Tongue (tissue), 2 donors: ENCODE data around the gene GPR155. TPM values are rescaled to one million over a fixed set of nuclear protein-coding genes. Genes with fewer than 3 reads are reported as not detected.
A peak's percentile ranks its signal among the peaks of the same experiment; 100 is the strongest.

Source experiments
- DNase-seq: peaks from one replicate; pipeline ENCODE4 v3.0.0-alpha.2; 2015
- total RNA-seq: library from RNA; depleted of rRNA; stranded (reverse); fragments of >200 nt; gene quantifications from one replicate; pipeline ENCODE4 v1.2.3, GENCODE V29; 2014

The GPR155 gene, protein sequence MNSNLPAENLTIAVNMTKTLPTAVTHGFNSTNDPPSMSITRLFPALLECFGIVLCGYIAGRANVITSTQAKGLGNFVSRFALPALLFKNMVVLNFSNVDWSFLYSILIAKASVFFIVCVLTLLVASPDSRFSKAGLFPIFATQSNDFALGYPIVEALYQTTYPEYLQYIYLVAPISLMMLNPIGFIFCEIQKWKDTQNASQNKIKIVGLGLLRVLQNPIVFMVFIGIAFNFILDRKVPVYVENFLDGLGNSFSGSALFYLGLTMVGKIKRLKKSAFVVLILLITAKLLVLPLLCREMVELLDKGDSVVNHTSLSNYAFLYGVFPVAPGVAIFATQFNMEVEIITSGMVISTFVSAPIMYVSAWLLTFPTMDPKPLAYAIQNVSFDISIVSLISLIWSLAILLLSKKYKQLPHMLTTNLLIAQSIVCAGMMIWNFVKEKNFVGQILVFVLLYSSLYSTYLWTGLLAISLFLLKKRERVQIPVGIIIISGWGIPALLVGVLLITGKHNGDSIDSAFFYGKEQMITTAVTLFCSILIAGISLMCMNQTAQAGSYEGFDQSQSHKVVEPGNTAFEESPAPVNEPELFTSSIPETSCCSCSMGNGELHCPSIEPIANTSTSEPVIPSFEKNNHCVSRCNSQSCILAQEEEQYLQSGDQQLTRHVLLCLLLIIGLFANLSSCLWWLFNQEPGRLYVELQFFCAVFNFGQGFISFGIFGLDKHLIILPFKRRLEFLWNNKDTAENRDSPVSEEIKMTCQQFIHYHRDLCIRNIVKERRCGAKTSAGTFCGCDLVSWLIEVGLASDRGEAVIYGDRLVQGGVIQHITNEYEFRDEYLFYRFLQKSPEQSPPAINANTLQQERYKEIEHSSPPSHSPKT
- 13.3 TPM for total RNA-seq

- peak; percentile 82 for DNase-seq
These were observed at the start of gene GPR155 for GRCh38 chr2:174486563-174487107. Gene GPR155, minus strand, starts transcription at chr2:174487029. Its CDS starts 5,073 bp downstream, at chr2:174481956.

GRCh38 chr2:174535757-174536703 is 49.2 kb upstream of the GPR155 start:
- DNase-seq = peak; percentile 41

DNA sequence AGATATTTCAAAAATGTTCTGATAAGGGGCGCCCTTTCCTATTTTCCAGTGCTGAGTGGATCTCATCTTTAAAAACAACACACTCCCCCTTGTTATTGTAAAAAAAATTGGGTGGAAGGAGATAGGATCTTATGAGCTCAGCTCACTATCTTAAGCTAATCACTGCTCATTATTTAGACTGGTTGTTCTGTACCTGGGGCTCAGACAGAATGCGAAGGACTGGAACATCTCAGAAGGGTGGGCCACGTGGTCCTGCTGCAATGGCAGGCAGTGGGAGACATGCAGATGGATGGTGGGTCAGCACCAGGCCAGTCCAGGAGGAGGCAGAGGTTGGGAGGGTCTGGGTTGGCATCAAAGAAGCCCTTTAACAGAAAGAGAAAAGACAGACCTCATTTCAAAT is 48.3 kb upstream of the GPR155 start:
- DNase-seq = no peak

GRCh38 chr2:174529916-174530315 is 43.1 kb upstream of the GPR155 start:
- DNase-seq = no peak

- no peak for DNase-seq
These were observed 41.1 kb upstream of the GPR155 start for GRCh38 chr2:174527959-174528358.

DNA sequence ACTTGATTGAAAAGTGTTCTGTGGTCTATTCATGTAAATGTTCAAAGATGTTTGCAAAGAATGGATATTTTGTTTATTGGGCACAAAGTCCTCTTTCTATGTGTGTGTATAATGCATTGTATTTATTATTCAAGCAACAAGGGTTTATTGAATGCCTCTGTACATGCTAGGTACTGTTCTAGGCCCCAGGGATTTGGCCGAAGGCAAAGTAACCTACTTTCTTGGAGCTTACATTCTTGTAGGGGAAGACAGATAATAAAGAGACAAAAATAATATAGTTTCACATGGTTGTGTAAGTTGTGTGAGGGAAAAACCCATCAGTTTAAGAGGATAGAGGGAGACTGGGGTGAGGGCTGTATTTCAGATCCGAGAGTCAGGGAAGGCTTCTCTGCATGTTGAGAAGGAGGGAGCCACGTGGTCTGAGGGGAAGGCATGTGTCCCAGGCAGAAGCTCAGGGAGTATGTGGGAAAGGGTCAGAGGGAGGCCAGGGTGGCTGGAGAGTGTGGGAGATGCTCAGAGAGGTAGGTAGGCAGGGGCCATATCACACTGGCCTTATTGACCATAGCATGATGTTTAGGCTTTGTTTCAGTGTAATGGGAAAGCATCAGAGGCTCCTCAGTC is 40.4 kb upstream of the GPR155 start:
- DNase-seq = no peak

GRCh38 chr2:174524527-174524926 is 37.7 kb upstream of the GPR155 start:
- DNase-seq = no peak

DNA sequence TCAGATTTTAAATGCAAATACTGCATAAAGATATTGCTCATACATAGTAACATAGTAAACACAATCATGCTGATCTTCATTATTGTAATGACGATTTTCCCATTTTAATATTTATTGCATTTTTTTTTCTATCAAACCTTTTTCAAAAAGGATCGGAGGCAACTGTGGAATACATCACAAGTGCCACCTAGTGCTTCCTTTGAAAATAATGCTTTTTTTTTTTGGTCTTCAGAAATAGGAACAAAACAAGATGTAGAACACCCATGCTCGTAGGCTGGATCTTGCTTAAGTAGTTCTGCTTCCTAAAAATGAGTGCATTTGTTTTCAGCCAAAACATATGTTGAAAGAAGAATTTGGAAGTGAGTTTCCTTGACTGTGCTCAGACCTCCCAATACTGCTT is 35.7 kb upstream of the GPR155 start:
- peak; percentile 14 for DNase-seq

- no peak for DNase-seq
These were observed 31.6 kb upstream of the GPR155 start for GRCh38 chr2:174518395-174518794.

DNA sequence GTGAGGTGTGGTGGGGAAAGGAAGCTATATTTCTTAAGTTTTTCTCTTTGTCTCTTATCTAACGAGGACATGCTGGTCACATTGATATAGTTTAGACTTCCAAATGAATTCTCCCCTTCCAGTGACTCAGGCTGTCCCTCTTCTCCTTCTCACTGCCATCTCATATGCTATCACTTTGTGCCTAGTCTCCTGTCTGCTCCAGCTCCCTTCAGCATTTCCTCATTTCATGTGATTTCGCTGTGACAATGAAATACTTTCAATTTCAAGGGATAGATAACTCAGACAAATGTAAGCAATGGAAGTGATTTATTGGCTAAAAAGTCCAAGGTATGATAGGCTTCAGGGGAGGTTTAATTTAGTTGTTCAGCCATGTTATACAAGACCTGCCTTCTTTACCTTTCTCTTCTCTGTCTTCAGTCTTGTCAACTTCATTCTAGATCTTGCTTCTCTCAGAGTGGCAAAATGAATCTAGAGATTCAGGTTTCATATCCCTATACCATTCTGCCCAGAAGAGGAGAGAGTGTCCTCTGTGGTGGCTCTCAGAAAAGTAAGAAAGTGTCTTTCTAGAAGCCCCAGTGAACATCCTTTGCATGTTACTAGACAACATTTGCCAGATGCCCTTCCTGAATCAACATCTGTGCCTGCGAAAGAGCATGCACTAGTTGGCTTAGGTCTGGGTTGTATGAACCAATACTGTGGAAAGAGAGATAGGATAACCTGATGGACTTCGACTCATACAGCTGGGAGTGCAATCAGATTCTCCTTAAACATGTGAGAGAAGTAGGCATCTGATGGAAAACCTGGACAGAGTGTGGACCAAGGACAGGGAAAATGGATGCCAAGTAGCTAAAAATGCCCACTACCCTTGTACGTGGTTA is 29.9 kb upstream of the GPR155 start:
- DNase-seq = no peak

DNA sequence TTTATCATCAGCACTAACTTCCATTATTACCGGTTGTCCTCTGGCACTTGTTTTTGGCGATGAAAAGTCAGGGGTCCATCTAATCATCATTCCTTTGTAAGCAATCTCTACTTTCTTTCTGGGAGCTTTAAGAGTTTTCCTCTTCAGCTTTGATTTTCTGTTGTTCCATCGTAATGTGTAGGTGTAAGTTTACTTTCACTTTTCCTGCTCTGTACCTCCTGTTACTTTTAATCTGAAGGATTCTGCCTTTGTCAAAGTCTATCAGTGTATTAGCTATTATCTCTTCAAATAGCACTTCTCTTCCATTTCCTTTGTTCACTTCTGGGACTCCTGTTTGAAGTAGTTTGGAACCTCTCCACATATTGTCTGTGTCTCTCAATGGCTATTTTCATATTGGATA is 25.5 kb upstream of the GPR155 start:
- DNase-seq = no peak

GRCh38 chr2:174511580-174512260 is 24.9 kb upstream of the GPR155 start:
- DNase-seq = no peak

GRCh38 chr2:174510583-174511189 is 23.9 kb upstream of the GPR155 start:
- DNase-seq = no peak

DNA sequence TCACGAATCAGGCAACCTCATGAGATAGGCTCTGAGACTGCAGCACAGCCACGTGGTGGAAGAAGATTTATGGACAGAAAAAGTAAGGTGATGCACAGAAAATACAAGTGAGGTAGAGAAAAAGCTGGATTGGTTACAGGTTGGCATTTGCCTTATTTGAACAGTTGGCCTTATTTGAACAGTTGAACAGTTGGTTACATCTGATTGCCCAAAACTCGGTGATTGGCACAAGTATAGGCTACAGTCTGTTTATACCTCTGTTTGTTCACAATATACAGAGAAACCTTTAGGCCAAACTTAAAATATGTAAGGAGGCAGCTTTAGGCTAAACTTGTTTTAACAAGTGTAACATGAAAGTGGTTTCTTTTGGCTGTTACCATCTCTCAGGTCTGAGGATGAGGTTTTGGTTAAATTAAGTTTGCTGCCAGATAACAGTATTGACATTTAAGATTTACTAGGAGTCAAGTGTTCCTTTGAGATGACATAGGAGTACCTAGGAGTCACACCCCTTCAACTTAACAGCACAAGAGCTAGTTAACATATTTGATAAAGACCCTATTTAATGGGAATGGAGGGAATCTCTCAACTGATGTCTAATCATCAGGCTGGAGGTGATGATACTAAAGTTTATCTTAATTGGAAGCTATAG is 16.5 kb upstream of the GPR155 start:
- no peak for DNase-seq

DNA sequence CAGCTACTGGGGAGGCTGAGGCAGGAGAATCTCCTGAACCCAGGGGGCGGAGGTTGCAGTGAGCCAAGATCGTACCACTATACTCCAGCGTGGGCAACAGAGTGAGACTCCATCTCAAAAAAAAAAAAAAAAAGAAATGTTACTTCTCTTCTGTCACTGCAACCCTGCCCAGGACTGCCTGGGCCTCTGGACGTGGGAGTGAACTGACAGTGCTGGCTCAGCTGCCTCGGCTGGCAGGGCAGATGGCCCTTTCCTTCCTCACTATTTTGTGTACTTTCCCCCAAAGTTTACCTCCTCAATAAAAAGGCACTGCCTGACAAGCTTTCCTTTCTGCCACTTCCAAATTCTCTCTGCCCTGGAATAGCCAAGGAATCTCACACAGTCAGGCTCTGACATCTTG is 12.5 kb upstream of the GPR155 start:
- DNase-seq = no peak

DNA sequence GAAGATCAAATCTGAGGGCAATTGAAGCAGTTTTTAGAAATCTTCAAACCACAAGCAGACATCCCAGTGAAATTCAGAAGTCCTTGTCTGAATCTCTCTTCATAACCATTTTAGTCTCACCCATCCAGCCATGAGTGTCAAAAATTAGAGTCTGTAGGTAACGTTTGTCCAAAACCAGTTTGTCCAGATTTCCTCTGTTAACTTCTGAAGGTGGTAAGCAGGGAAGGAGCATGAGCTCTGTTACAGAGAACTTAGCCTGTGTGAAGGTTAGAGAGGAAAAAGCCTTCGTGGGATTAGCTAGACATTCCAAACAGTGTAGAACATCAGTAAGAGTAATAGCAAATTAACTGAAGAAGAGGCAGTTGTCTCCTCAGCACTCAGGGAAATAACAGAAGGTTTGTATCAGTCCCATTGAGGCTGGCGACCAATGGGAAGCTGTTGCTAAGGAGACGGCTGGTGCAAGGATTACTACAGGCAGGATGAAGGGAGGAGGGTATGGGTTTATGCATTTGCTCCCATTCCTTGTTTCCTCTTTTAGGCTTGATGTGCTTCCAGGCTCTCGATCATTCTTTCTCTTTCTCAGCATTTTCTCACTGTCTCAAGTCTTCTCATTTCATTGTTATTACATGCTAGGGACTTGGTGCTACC is 8.7 kb upstream of the GPR155 start:
- DNase-seq = peak; percentile 22

GRCh38 chr2:174493549-174494331 is 6.9 kb upstream of the GPR155 start:
- DNase-seq = no peak
